GM18520 (cell line): ENCODE results near the gene AFG1L.
"Not testable (repeated sequence)": the region's sequence is repeated elsewhere in the genome, so short reads cannot be mapped to it uniquely, and the experiment has no call there.

ENCODE experiments used
- ATAC-seq: cut with Tn5 transposase; IDR thresholded peaks from one replicate; pipeline ENCODE4 v1.9.1; 2021; ENCODE audit not compliant: unreplicated experiment

Gene AFG1L

DNA sequence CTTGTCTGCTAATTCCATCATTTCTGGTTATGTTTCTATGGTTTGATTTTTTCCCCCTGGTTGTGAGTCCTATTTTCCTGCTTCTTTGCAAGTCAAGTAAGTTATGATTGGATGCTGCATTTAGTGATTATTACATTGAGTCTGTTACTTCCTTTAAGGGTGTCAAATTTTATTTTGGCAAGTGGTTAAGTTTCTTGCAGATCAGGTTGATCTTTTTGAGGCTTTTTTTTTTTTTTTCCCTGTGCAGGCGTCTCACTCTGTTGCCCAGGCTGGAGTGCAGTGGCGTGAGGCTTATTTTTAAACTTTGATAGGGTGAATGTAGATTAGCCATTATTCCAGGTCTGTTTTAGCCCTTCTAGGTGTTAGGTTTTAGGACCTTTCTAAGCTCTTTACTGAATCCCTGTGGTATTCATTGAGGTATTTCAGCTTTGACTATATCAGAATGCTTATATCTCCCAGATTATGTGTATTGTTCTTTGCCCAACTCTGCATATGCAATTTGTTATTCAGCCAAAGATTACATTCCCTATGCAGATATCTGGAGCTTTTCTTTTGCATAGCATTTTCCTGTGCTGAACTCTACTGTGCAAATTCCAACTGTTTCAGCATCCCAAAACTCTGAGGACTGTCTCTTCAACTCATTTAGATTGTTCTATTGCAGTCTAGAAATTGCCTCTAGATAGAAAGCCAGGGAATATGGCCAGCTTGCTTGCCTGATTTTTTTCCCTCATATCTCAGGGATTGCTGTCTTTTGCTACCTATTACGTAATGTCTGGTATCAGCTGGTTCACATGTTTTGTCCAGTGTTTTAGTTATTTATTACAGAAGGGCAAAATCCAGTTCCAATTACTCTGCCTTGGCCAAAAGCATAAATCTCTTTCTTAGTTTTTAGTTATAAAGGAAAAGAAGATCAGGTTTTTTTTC is 113.3 kb downstream of the AFG1L start:
- ATAC-seq: no peak

DNA sequence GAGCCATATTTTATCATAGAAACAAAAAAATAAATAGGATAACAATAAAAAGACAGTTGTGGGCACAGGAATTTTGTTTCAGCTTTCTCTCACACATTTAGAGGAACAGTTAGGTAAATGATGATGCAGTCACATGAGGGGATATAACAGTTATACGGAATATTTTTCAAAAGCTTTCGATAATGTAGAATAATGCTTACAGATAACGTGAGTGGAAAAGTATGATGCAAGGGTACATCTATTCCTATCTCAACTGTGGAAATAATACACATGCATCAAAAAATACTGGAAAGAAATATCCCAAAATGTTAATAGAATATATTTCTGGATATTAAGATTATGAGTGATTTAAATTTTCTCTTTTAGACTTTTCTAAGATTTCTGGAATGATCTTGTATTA is 114.0 kb downstream of the AFG1L start:
- ATAC-seq: no peak

DNA sequence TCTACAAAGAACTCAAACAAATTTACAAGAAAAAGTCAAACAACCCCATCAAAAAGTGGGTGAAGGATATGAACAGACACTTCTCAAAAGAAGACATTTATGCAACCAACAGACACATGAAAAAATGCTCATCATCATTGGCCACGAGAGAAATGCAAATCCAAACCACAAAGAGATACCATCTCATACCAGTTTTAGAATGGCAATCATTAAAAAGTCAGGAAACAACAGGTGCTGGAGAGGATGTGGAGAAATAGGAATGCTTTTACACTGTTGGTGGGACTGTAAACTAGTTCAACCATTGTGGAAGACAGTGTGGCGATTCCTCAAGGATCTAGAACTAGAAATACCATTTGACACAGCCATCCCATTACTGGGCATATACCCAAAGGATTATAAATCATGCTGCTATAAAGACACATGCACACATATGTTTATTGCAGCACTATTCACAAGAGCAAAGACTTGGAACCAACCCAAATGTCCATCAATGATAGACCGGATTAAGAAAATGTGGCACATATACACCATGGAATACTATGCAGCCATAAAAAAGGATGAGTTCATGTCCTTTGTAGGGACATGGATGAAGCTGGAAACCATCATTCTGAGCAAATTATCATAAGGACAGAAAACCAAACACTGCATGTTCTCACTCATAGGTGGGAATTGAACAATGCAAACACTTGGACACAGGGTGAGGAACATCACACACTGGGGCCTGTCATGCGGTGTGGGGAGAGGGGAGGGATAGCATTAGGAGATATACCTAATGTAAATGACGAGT is 121.4 kb downstream of the AFG1L start:
- ATAC-seq: not testable (repeated sequence)

DNA sequence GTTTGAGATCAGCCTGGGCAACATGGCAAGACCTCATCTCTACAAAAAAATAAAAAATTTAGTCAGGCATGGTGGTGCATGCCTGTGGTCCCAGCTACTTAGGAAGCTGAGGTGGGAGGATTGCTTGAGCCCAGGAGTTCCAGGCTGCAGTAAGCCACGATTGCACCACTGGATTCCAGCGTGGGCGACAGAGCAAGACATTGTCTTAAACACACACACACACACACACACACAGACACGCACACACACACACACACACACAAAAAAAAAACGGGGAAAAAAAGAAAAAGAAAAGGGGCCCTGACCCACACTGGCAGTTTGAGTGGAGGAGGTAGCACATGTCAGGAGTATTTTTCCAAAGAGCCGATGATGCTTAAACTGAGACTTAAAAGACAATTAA is 122.2 kb downstream of the AFG1L start:
- ATAC-seq: no peak

DNA sequence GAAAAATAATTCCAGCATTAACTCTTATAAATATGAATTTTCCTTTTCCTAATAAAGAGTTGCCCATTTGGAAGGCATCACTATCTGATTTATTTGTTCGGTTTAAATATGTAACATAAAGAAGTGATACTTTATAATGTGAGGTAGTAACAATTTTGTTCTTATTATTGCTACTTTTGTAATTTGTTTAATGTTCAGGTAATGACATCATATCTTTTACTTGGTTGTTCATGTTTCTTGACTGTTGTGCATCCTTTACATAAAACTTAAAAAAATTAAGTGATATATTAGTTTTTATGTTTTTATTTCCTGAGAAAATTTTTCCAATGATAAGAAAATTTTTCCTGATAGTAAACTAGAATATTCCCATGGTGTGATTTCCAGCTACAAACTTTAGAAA is 124.6 kb downstream of the AFG1L start:
- no peak for ATAC-seq

DNA sequence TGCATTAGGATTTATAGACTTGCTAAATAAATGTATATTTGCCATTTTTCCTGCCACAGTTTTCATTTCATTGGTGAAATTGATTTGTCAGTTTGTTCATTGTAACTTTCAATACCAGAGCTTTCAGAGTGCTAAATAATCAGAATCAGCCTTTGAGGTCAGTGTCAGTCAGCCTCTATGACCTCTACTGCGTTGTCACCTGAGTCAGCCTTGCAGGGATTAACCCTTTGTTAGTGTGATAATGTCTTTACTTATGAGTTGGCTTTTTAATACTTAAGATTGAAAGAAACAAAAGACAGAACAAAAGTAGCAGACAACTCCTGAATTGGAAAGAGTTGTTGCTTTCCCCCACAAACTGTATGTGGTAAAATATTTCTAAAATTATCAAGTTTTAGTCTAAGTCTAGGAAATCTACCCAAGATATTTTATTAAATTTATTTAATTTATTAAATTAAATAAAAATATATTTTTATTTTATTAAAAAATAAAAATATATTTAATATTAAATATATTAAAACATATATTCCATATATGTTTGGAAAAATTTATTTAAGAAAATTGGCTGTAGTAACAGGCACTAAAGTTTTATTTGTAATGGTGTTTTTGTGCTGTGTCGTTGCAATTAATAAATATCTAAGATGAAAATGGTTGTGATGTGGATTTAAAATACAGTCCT is 125.2 kb downstream of the AFG1L start:
- no peak for ATAC-seq

DNA sequence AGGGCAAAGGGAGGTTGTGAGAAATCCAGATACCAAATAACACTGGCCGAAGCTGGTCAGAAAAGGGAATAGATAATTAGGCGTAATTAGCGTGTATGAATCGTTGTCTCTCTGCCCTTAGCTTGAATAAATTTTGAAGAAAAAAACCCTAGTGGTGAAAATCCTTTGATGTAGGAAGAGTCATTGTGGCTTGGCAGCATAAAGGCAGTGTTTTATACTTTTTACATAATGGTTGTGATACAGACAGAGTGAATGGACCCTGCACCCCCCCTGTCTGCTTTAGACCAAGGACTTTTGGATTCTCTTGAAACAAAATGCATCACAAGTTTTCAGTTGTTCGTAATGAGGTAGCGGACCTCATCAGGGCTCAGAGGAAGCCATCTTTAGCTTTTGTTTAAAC is 126.5 kb downstream of the AFG1L start:
- ATAC-seq: no peak

DNA sequence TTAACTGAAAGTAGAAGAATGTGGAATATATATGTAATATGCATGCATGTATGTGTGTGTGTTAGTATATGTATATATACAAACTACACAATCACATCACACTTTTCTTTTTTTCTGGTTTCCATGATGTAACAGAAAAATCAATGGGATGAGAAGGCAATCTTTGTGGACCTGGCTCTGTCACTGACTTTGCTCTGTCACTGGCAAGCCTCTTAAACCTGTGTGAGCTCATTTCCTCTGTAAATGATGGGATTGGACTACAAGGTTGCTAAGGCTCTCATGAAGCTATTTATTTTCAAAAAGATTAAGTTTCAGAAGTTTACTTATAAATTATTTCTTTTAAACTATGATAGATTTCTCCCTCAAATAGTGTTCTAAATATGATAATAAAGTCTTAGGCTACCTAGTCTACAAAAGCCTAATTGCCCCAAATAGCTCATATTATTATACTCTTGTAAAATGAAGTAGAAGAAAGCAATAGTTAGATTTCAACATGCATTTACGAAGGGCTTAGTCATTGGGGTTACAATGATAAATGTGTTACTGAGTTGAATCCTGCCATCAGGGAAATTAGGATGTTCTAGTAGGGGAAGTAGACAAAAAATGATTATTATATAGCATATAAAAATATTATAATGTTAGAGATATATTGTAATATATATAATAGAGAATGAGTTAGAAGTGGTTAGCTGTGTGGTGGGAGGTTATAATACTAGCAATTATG is 129.3 kb downstream of the AFG1L start:
- no peak for ATAC-seq

DNA sequence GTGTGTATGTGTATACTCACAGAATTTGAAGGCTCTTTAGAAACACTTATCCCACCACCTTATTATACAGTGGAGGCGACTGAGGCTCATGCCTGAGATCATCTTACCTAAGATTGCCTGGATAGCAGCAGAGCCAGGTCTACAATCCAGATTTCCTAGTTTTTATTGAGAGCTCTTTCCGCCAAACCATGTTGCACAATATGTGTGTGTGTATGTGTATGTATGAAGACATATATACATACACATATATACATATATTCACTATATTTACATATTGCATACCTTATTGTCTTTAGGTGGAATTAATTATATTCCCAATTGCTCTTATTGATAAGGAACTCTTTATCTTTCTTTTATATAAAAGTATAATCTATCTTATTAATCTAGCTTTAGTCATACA is 130.6 kb downstream of the AFG1L start:
- no peak for ATAC-seq

DNA sequence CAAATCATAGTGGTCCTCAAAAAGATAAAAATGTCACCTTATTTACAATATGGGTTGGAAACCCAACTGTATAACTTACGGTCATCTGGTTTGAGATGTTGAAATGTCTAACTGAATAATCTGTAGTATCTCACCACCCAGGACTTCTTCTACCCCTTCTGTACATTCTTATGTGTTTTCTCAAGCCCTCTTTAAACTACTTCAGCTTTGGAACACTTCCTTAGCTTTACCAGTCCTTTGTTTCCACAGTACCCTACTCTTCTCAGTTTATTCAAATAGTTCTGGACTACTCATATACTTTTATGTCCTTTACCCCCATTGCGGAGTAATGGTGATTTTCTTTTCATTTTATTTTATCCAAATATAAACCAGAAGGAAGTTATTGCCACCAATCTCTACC is 137.3 kb downstream of the AFG1L start:
- ATAC-seq: no peak

DNA sequence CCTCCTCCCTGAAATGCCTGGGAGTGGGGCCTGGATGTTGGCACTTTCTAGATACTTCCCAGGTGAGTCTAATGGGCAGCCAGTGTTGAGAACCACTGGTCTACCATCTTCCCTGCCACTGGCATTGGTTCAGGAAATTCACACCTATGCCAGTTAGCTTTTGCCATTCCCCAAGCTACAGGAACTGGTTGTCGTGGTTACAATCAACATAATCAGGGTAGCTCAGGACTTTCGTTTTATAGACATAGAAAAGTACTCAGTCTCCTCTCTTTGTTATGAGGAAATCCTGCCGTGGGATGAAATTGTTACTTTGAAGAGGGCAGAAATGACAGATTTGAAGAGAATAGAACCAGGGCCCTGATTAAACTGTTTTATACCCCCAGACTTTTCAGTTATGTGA is 137.9 kb downstream of the AFG1L start:
- ATAC-seq: no peak

DNA sequence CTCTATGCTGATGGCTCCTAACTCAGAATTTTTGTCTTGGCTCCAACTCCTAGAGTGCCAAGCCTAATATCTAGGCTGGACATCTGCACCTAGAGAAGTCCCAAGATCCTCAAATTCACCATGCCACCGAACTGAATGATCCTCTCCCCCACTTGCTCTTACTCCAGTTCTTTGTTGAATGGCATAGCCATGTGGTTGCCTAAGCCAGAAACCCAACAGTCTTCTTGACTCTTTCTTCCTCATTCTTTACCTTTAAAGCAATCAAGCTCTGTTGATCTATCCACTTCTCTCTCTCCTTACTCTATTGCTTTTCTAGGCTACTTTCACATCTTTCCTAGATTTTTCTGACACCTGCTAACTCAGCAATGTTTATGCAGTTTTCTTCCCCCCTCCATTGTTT is 139.4 kb downstream of the AFG1L start:
- no peak for ATAC-seq

DNA sequence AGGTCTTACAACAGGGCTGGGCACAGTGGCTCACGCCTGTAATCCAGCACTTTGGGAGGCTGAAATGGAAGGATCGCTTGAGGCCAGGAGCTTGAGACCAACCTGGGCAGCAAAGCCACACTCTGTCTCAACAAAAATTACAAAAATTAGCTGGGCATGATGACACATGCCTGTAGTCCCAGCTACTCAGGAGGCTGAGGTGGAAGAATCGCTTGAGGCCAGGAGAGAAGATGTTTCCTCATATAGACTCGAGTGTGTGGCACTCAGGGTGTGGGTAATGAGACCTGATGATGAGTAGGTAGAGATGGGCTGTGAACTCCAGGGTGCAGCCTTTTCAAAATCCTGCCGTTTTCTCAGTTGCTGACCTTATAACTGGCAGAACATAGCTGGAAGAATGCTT is 140.5 kb downstream of the AFG1L start:
- ATAC-seq: no peak

DNA sequence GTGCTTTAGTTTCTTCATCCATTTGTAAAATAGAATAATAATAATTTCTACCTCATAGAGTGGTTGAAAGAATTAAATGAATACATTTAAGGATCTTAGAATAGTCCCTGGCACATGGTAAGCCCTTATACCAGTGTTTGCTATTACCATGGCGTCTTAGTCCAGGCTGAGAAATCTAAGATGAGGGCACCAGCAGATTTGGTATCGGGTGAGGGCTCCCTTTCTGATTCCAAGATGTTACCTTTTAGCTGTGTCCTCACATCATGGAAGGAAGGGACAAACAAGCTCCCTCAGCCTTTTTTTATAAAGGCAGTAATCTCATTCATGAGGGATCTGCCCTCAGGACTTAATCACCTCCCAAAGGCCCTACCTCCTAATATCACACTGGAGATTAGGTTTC is 141.9 kb downstream of the AFG1L start:
- no peak for ATAC-seq

DNA sequence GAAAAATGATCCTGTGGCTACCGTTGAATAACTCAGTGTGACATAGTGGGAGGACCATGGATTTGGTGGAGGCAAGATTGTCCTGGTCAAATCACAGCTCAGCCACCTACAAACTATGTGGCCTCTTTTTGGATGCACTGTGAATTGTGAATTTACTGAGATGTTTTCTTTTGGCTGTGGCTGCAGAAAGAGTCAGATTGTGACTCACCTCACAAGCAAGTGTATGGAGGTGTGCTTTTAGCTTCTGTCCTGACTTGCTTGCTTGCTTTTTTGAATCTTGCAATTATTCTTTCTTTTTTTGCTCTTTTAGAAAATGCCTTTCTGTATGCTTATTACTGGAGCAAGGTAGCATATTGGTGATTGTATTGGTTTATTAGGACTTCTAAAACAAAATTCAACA is 143.0 kb downstream of the AFG1L start:
- no peak for ATAC-seq

DNA sequence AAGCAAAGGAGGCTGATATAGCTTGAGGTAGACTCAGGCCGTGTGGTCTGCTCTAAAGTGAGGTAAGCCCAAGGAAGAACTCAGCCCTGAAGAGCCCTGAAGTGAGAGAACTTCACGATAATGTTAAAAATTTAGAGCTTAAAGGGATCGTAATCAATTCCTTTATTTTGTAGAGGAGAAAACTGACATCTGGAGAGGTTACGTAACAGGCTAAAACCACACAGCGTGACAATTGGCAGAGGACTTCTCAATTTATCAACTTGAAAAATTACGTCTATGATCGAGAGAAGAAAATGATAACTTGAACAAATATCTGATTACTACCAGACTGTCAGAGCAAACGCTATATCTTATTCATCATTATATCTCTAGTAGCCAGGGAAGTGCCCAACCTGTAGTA is 144.1 kb downstream of the AFG1L start:
- no peak for ATAC-seq

DNA sequence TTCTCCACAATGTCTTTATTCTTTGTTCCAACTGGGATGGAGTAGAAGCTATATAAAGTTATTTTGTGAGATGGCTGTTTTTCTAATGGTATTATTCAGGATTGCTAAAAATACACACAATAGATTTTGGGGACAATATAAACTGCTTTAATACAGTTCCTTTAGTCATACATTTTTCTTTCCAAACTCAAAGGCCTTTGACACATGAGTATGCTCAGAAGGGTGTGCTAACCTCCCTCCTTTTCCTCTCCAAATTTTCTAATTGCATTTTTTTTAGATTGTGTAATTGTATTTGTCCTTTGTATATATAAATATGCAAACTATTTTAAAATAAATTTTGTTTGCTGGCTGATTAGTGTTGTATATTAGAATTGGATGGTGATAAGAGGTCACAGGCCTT is 146.3 kb downstream of the AFG1L start:
- ATAC-seq: no peak

DNA sequence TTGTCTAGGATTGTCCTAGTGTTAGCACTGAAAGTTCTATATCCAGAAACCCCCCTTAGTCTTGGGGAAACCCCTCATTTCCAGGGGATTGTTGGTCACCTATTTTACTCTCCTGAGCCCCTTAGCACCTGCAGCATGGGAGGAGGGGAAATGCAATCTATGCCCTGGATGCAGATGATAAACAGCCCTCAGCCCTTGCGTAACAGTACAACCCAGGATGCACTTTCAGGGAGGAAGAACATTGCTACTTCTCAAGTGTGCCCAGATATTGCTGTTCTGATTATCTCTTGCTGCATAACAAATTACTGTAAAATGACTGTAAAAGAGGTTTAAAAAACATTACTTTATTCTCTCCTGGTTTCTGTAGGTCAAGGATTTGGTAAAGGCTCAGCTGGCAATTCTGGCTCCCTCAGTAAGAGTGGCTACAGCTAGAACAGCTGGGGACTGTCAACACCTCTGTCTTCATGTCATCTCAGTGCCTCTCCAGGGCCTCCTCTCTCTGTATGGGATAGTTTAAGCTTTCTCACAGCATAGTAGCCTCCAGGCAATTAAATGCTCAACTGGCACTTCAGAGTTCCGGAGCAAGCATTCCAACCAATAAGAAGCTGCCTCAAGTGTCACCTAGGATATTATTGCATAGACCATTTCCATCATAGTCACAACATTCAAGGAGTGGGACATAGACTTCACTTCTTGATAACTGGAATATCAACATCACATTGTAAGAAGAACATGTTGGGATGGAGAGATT is 148.1 kb downstream of the AFG1L start:
- no peak for ATAC-seq

DNA sequence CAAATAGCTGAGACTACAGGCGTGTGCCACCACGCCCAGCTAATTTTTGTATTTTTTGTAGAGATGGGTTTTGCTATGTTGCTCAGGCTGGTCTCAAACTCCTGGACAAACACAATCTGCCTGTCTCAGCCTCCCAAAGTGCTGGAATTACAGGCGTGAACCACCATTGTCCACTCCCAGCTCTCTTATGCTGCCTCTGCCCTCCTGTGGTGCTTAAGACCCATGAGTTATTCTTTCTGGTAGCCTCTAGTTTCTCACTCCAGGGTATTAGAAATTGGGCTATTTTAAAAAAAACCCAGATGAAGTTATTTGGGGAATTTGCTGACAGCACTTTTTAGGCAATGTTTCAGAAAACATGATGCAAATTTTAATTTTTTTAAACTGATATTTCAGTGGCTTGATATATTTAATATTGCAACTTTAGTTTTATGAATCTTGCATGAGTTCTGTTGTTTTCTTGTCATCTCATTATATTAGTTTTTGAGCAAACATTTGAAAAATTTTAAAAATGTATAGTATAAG is 151.8 kb downstream of the AFG1L start:
- no peak for ATAC-seq

DNA sequence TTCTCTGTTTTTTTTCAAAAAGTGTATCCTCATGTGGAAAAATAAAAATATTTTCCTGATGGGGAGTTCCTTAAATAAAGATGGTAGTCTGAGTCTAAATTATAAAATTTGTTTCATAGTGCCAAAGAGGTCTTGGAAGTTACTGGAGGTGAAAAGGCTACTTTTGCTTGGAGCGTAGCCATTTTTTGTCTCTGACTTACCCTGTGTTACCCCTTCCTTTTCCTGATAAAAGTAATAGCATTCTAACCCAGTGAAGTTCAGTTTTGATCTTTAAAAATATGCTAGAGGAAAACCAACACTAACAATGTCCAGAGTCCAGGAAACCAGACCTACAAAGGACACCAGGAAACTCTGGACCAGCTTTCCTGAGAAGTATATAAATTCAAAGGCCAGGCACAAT is 153.6 kb downstream of the AFG1L start:
- ATAC-seq: no peak
